ENCODE results near the gene TENM4. TPM values are rescaled to one million over a fixed set of nuclear protein-coding genes. Genes with fewer than 3 reads are reported as not detected.

Gene TENM4
- total RNA-seq, 4 donors from 2014 or later = 4.0 to 14.6 (median 4.5) TPM

DNA sequence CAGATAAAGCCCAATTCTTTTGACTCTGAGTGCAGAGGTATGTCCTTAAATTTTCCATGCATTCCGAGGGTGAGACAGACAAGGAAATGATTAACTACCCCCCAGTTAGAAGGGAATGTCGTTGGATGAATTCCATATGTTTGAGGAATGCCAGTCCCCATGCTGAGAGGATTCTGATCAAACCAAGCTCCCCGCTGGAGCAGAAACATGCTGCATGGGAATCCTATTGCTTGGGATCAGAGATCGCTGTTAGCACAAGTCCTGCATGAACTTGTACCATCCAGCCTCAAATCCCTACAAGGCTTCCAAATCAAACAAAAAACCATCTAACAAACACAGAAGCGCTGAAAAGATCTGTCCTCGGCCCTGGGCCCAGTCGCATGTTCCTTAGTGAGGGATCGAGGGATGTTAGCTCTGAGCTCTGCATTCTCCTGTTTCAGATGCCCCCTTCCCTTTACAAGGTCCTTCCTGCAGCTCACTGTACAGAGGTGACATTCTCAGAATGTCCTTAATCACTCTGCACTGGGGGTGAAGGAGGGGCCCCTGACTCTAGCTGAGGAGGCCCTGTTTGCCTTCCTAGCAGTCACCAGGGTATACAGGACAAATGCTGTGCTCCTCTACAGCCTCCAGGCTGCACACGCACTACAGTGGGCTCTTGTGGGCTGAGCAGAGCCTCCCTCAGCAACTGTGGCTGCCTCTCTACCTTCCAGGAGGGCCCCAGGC, 353.4 kb downstream of the TENM4 start:
- TF ChIP-seq CTCF (IDR thresholded peaks at IDR 0.05; ENCODE audit: low read depth) = no peak

- TF ChIP-seq CTCF (IDR thresholded peaks at IDR 0.05; ENCODE audit: low read depth) = no peak
Measured at GRCh38 chr11:79086056-79086455, 354.8 kb downstream of the TENM4 start.

- no peak for TF ChIP-seq CTCF (IDR thresholded peaks at IDR 0.05; ENCODE audit: low read depth)
Measured at GRCh38 chr11:79084382-79084781, 356.4 kb downstream of the TENM4 start.

DNA sequence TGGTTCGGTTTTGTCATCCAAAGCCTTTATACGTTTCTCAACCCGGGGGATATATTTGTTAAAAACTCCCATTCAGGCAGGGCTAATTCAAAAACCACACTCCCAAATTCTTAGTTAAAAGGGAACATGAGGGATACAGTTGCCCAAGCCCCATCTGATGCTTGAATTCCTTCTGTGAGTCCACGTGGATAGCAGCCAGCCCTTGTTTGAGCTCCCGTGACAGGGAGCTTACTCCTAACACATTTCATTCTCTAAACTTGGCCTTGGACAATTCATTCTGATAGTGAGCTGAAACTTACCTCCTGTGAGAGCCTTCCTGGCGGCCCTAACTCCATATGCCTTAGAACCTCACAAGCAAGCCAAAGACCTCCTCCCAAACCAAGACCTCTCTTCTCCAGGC, 357.5 kb downstream of the TENM4 start:
- TF ChIP-seq CTCF (IDR thresholded peaks at IDR 0.05; ENCODE audit: low read depth) = no peak

DNA sequence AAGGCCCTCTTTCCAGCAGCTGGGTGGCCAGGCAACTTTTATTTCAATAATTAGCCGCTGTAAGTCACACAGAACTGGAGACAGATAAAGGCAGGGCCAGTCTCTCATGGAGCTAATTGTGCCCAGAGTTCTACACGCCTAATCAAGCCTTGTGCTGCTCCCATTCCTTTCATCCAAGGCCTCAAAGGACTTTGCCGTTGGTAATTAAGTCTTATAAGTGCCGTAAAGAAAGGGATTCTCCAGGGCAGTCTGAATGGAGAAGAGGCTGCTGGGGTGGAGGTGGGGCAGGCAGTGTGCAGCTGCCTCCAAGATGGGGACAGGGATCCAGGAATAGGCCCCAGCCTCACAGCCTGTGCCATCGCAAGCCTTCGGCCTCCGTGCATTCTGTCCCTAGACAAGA, 357.9 kb downstream of the TENM4 start:
- no peak for TF ChIP-seq CTCF (IDR thresholded peaks at IDR 0.05; ENCODE audit: low read depth)

DNA sequence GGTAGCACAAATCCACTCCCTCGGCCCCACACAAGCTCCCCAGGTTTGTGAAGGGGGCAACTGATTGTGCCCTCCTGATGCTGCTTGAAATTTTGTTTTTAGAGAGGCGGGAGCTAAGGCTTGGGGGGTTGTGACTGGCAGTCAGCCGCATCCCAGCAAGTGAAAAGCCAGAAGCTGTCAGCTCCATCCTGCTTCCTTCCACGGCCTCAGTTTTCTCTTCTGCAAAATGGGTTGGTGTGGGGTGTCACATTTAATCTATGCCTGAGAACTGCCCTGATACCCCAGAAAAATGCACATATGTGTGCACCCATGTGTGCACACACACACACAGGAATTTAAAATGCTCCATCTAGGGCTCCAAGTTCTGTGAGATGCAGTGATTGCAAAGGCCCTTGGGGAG, 358.6 kb downstream of the TENM4 start:
- TF ChIP-seq CTCF (IDR thresholded peaks at IDR 0.05; ENCODE audit: low read depth) = no peak

DNA sequence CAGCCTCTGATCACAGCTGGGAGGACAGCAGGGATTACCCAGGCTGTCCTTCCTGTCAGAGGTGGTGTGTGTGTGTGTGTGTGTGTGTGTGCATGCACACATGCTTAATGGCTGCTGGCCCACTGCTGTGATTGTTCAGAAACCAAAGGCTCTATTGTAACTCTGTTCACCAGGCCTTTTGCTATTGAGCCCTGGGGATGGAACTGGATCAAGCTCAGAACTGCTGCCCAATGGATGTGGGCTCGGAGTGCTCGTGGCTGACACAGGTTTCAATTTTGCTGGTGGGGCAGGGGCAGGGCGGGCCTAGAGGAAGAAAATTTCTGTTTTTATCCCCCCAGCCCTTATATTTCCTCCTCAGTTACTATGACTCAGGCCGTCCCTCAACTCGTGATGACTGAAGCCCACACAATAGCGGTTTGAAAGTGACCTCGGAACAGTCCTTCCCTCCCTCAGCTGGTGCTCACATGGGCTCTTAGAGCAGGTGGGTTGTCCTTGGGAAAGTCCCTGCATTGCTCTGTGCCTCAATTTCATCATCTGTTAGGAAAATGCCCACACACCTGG, 359.3 kb downstream of the TENM4 start:
- TF ChIP-seq CTCF (IDR thresholded peaks at IDR 0.05; ENCODE audit: low read depth) = no peak

All from subcutaneous adipose tissue (tissue), 4 donors.